ENCODE measurements around the gene AGMO. TPM values are rescaled to one million over a fixed set of nuclear protein-coding genes. Genes with fewer than 3 reads are reported as not detected.

AGMO gene
- total RNA-seq, 1 donor, result not detected

GRCh38 chr7:15378494-15379145 is 183.2 kb downstream of the AGMO start:
- no peak for TF ChIP-seq CTCF (IDR thresholded peaks at IDR 0.05; ENCODE audit: insufficient read depth, low read depth, low read length)
- DNase-seq (ENCODE audit: low read depth), result no peak
- no peak overlapping the region for H3K4me3 ChIP-seq (ENCODE audit: low read depth, low read length)

- H3K4me3 ChIP-seq (ENCODE audit: low read depth, low read length), result no peak overlapping the region
- TF ChIP-seq CTCF (IDR thresholded peaks at IDR 0.05; ENCODE audit: insufficient read depth, low read depth, low read length), result no peak
- DNase-seq (ENCODE audit: low read depth), result no peak
These were observed 185.2 kb downstream of the AGMO start for GRCh38 chr7:15376600-15376999.

- DNase-seq (ENCODE audit: low read depth), result no peak
- no peak for TF ChIP-seq CTCF (IDR thresholded peaks at IDR 0.05; ENCODE audit: insufficient read depth, low read depth, low read length)
- H3K4me3 ChIP-seq (ENCODE audit: low read depth, low read length), result no peak overlapping the region
These were observed 191.4 kb downstream of the AGMO start for GRCh38 chr7:15370441-15370840.

- H3K4me3 ChIP-seq (ENCODE audit: low read depth, low read length), result no peak overlapping the region
- TF ChIP-seq CTCF (IDR thresholded peaks at IDR 0.05; ENCODE audit: insufficient read depth, low read depth, low read length), result no peak
- DNase-seq (ENCODE audit: low read depth), result no peak
These were observed 193.2 kb downstream of the AGMO start for GRCh38 chr7:15368653-15369052.

GRCh38 chr7:15367897-15368296 is 193.9 kb downstream of the AGMO start:
- no peak for TF ChIP-seq CTCF (IDR thresholded peaks at IDR 0.05; ENCODE audit: insufficient read depth, low read depth, low read length)
- DNase-seq (ENCODE audit: low read depth), result no peak
- H3K4me3 ChIP-seq (ENCODE audit: low read depth, low read length), result no peak overlapping the region

- no peak overlapping the region for H3K4me3 ChIP-seq (ENCODE audit: low read depth, low read length)
- no peak for TF ChIP-seq CTCF (IDR thresholded peaks at IDR 0.05; ENCODE audit: insufficient read depth, low read depth, low read length)
- DNase-seq (ENCODE audit: low read depth), result no peak
These were observed 203.7 kb downstream of the AGMO start for GRCh38 chr7:15358112-15358511.
